ENCODE results near the gene PHEX.

The PHEX gene

GRCh38 chrX:22164770-22165388 lies 132.8 kb downstream of the PHEX start:
- Histone ChIP-seq H2AFZ (ENCODE audit: low read depth, low read length) (no peak overlapping the region), H3K4me1 (ENCODE audit: insufficient read depth, low read length) (no peaks in the 10 kb centered on the region), H3K9ac (ENCODE audit: low read depth, low read length) (no peak overlapping the region), H3K27ac (ENCODE audit: low read length) (no peak overlapping the region), H4K20me1 (ENCODE audit: insufficient read depth, low read length) (no peaks in the 10 kb centered on the region), H3K27me3 (ENCODE audit: insufficient read depth, low read length, poor library complexity) (no peaks in the 10 kb centered on the region), H3K4me2 (ENCODE audit: insufficient read depth, low read length) (no peak overlapping the region), H3K79me2 (ENCODE audit: insufficient read depth, low read length) (no peaks in the 10 kb centered on the region), H3K9me3 (ENCODE audit: insufficient read depth, low read length, severe bottlenecking) (no peaks in the 10 kb centered on the region), H3K36me3 (ENCODE audit: insufficient read depth, low read length) (no peaks in the 10 kb centered on the region), H3K4me3 (ENCODE audit: low read depth in 1 of 2, low read length in 2 of 2) (no peak overlapping the region)
- DNase-seq (no peak), ATAC-seq (ENCODE audit: insufficient read depth, low read depth) (no peak)
- TF ChIP-seq CTCF (IDR thresholded peaks at IDR 0.05; ENCODE audit: borderline replicate concordance, extremely low read depth, low read length, poor library complexity, severe bottlenecking), result no peak
- TF ChIP-seq EZH2 (IDR thresholded peaks at IDR 0.05; ENCODE audit: borderline replicate concordance, low read depth, low read length, severe bottlenecking), result no peak

- Histone ChIP-seq H3K4me3 (ENCODE audit: low read depth in 1 of 2, low read length in 2 of 2) (no peak overlapping the region), H3K27me3 (ENCODE audit: insufficient read depth, low read length, poor library complexity) (no peaks in the 10 kb centered on the region), H4K20me1 (ENCODE audit: insufficient read depth, low read length) (no peaks in the 10 kb centered on the region), H2AFZ (ENCODE audit: low read depth, low read length) (no peak overlapping the region), H3K9me3 (ENCODE audit: insufficient read depth, low read length, severe bottlenecking) (no peaks in the 10 kb centered on the region), H3K36me3 (ENCODE audit: insufficient read depth, low read length) (no peaks in the 10 kb centered on the region), H3K4me1 (ENCODE audit: insufficient read depth, low read length) (no peaks in the 10 kb centered on the region), H3K27ac (ENCODE audit: low read length) (no peak overlapping the region), H3K4me2 (ENCODE audit: insufficient read depth, low read length) (no peak overlapping the region), H3K9ac (ENCODE audit: low read depth, low read length) (no peak overlapping the region), H3K79me2 (ENCODE audit: insufficient read depth, low read length) (no peaks in the 10 kb centered on the region)
- ATAC-seq (ENCODE audit: insufficient read depth, low read depth) (no peak), DNase-seq (no peak)
- no peak for TF ChIP-seq EZH2 (IDR thresholded peaks at IDR 0.05; ENCODE audit: borderline replicate concordance, low read depth, low read length, severe bottlenecking)
- TF ChIP-seq CTCF (IDR thresholded peaks at IDR 0.05; ENCODE audit: borderline replicate concordance, extremely low read depth, low read length, poor library complexity, severe bottlenecking), result no peak
Observed at GRCh38 chrX:22165732-22166457, 133.8 kb downstream of the PHEX start.

DNA sequence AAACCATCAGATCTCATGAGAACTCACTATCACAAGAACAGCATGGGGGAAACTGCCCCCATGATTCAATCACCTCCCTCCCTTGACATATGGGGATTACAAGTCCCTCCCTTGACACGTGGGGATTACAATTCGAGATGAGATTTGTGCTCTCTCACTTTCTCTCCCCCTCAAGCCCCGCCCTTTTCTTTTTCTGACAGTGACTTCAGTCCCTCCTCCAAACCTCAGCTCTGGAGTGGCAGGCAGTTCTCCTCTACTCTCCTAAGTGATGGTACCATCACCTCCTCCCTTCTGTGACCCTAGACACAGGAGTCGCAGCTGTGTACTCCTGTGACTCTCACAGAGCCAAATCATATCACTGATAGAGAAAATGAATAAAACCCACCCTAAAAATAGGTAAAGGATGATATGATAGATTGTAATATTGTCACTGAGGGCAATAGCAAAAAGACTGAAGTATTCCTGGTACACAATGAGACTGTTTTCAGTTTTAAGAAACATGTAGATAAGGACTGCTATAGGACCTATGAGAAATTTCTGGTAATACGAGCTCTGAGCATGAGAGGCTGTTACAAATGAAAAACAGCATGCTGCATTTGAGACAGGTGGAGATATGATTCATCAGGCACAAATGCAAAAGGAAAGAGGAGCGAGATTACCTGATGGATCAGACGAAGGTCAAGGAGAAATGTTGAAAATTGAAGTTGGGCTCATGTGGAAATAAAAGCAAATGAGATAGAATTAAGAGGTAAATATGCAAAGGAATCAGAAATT lies 139.3 kb downstream of the PHEX start:
- ATAC-seq (ENCODE audit: insufficient read depth, low read depth) (no peak), DNase-seq (no peak)
- Histone ChIP-seq H3K79me2 (ENCODE audit: insufficient read depth, low read length) (no peaks in the 10 kb centered on the region), H3K9me3 (ENCODE audit: insufficient read depth, low read length, severe bottlenecking) (no peaks in the 10 kb centered on the region), H3K9ac (ENCODE audit: low read depth, low read length) (no peak overlapping the region), H3K27me3 (ENCODE audit: insufficient read depth, low read length, poor library complexity) (no peaks in the 10 kb centered on the region), H2AFZ (ENCODE audit: low read depth, low read length) (no peak overlapping the region), H3K27ac (ENCODE audit: low read length) (no peak overlapping the region), H3K36me3 (ENCODE audit: insufficient read depth, low read length) (no peaks in the 10 kb centered on the region), H3K4me3 (ENCODE audit: low read depth in 1 of 2, low read length in 2 of 2) (no peak overlapping the region), H4K20me1 (ENCODE audit: insufficient read depth, low read length) (no peaks in the 10 kb centered on the region), H3K4me2 (ENCODE audit: insufficient read depth, low read length) (no peak overlapping the region), H3K4me1 (ENCODE audit: insufficient read depth, low read length) (no peaks in the 10 kb centered on the region)
- TF ChIP-seq EZH2 (IDR thresholded peaks at IDR 0.05; ENCODE audit: borderline replicate concordance, low read depth, low read length, severe bottlenecking), result no peak
- no peak for TF ChIP-seq CTCF (IDR thresholded peaks at IDR 0.05; ENCODE audit: borderline replicate concordance, extremely low read depth, low read length, poor library complexity, severe bottlenecking)
